OCI-LY3 (cell line): ENCODE results near the gene SPAG7.

Experiments
- H2AFZ ChIP-seq: fragments of 200-600, 300-600 bp; shearing (Covaris generic); 2 replicates; pipeline ENCODE4 v1.6.0; 2014; ENCODE audit warnings: antibody characterized with exemption, low read depth, low read length
- H3K27ac ChIP-seq: fragments of 200-600, 300-600 bp; sonication (generic); 2 replicates; pipeline ENCODE4 v1.5.1; 2014; ENCODE audit warnings: mild to moderate bottlenecking, low read length, moderate library complexity, mixed read lengths
- H3K27me3 ChIP-seq: fragments of 200-600, 300-600 bp; sonication (generic); 2 replicates; pipeline ENCODE4 v1.6.1; 2014; ENCODE audit warnings: low read depth, low read length, mixed read lengths
- H3K36me3 ChIP-seq: fragments of 200-600, 300-600 bp; sonication (generic); replicated peaks from 2 replicates; pipeline ENCODE3; 2014; ENCODE audit warnings: low read depth, low read length, mixed read lengths
- H3K4me1 ChIP-seq: fragments of 300-600, 200-600 bp; sonication (generic); 2 replicates; pipeline ENCODE4 v1.6.1; 2014; ENCODE audit warnings: low read length, mixed read lengths
- H3K4me2 ChIP-seq: fragments of 200-600, 300-600 bp; sonication (generic); 2 replicates; pipeline ENCODE4 v1.6.1; 2014; ENCODE audit warnings: low read length, mixed read lengths
- H3K4me3 ChIP-seq: fragments of 300-600, 200-600 bp; sonication (generic); 2 replicates; pipeline ENCODE4 v1.5.1; 2014; ENCODE audit warnings: antibody characterized with exemption, mild to moderate bottlenecking, low read length, moderate library complexity
- H3K79me2 ChIP-seq: fragments of 300-600, 200-600 bp; shearing (Covaris generic); 2 replicates; pipeline ENCODE4 v1.6.1; 2014; ENCODE audit warnings: mild to moderate bottlenecking, low read length, mixed read lengths
- H3K9ac ChIP-seq: fragments of 300-600, 200-600 bp; shearing (Covaris generic); 2 replicates; pipeline ENCODE4 v1.6.0; 2014; ENCODE audit warnings: mild to moderate bottlenecking, low read length, moderate library complexity
- H3K9me3 ChIP-seq: fragments of 200-600, 300-600 bp; shearing (Covaris generic); 2 replicates; pipeline ENCODE4 v1.6.1; 2014; ENCODE audit warnings: low read length, mixed read lengths; ENCODE audit not compliant: insufficient read depth
- H4K20me1 ChIP-seq: fragments of 200-600, 300-600 bp; sonication (generic); 2 replicates; pipeline ENCODE4 v1.6.1; 2016; ENCODE audit warnings: low read length, mixed read lengths; ENCODE audit not compliant: insufficient read depth
- CTCF ChIP-seq: fragments of 200-600, 300-600 bp; sonication (generic); IDR thresholded peaks from 2 replicates; pipeline ENCODE4 v1.5.1; 2014; ENCODE audit warnings: antibody characterized with exemption, low read length, low read depth
- EZH2phosphoT487 ChIP-seq: fragments of 200-600 bp; shearing (Covaris generic); IDR thresholded peaks from 2 replicates; pipeline ENCODE4 v1.6.1; 2018; ENCODE audit warnings: antibody characterized with exemption, mixed run types, low read depth

The SPAG7 gene

GRCh38 chr17:4987767-4988567 lies 20.4 kb upstream of the SPAG7 start:
- peaks cover 18% of the 10 kb centered on the region for H3K79me2 ChIP-seq
- peak overlapping the region; percentile 87 for H3K9ac ChIP-seq
- H3K27me3 ChIP-seq, result no peaks in the 10 kb centered on the region
- peak overlapping the region; percentile 89 for H3K4me3 ChIP-seq
- H3K9me3 ChIP-seq, result no peaks in the 10 kb centered on the region
- H3K27ac ChIP-seq, result peak overlapping the region; percentile 55
- TF ChIP-seq EZH2phosphoT487, result no peak
- no peak for TF ChIP-seq CTCF
- peaks cover 15% of the 10 kb centered on the region for H3K4me1 ChIP-seq
- no peaks in the 10 kb centered on the region for H3K36me3 ChIP-seq
- H3K4me2 ChIP-seq, result peak overlapping the region; percentile 98
- no peaks in the 10 kb centered on the region for H4K20me1 ChIP-seq
- peak overlapping the region; percentile 76; the same call in 1 of the 2 replicates for H2AFZ ChIP-seq

DNA sequence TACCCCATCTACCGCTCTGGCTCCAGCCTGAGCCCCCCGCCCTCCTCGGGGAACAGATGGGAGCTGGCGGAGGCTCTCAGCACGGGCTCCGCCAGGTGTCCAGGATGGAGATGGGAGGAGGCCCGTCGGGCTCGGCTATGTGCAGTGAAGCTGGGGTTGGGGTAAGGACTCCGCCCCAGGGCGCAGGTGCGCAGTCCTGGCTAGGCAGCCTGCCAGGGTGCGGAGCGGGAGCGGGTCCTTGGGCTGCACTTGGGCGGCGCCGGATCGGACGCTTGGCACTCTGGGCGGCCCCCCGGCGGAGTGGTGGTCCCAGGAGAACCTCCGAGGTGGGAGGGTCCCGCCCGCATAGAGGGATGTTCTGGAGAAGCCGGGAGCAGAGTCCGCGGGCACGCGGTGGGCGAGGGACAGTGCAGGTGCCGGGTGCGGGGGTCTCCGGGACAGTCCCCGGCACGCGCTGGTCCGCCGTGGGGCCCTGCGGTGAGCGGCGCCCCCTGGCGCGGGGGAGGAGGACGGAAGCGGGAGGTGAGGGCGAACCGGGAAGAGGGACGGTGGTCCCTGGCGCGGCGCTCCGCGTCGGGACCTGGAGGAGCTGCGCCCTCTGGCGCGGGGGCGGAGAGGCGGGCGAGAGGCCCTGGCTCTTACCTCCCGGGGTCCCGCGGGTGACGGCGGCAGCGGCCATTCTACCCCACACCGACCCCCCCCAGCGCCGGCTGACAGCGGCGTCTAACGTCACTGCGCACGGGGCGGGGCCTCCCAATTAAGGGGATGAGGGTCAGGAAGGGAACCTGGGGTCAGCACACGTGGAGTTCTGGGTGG lies 19.5 kb upstream of the SPAG7 start, which contains the start of gene CAMTA2:
Gene CAMTA2 (minus strand): TSS at position 725 of the 816 bp plus-strand sequence. CDS start 1,453 bp downstream, outside the sequence.
- peak within 1 kb of the TSS; percentile 76 for H2AFZ ChIP-seq
- H3K4me3 ChIP-seq, result peak within 1 kb of the TSS; percentile 89
- H3K4me1 ChIP-seq, result peaks cover 18% of the 10 kb centered on the region
- H3K36me3 ChIP-seq, result no peaks in the 10 kb centered on the region
- H4K20me1 ChIP-seq, result no peaks in the 10 kb centered on the region
- H3K27me3 ChIP-seq, result no peaks in the 10 kb centered on the region
- H3K4me2 ChIP-seq, result peak within 1 kb of the TSS; percentile 98
- peaks cover 18% of the 10 kb centered on the region for H3K79me2 ChIP-seq
- peak within 1 kb of the TSS; percentile 87 for H3K9ac ChIP-seq
- H3K9me3 ChIP-seq, result no peaks in the 10 kb centered on the region
- peak within 1 kb of the TSS; percentile 55 for H3K27ac ChIP-seq
- TF ChIP-seq EZH2phosphoT487 (no peak), CTCF (peak; percentile 71)

GRCh38 chr17:4986403-4986802 lies 18.8 kb upstream of the SPAG7 start:
- peak overlapping the region; percentile 87 for H3K9ac ChIP-seq
- H2AFZ ChIP-seq, result 0 out of 2 replicates have a peak overlapping the region, but pooled peaks have one; percentile 76

More at GRCh38 chr17:4986403-4986802, 18.8 kb upstream of the SPAG7 start:
- Histone ChIP-seq H3K9me3 (no peaks in the 10 kb centered on the region), H3K27me3 (no peaks in the 10 kb centered on the region), H3K4me2 (peak overlapping the region; percentile 98), H3K36me3 (no peaks in the 10 kb centered on the region), H3K4me3 (peak overlapping the region; percentile 89), H3K4me1 (peaks cover 22% of the 10 kb centered on the region), H3K79me2 (peaks cover 18% of the 10 kb centered on the region), H3K27ac (peak overlapping the region; percentile 55), H4K20me1 (no peaks in the 10 kb centered on the region)
- no peak for TF ChIP-seq EZH2phosphoT487
- TF ChIP-seq CTCF, result no peak
